PC-3 (cell line): ENCODE data around the gene KISS1. TPM values are rescaled to one million over a fixed set of nuclear protein-coding genes. Genes with fewer than 3 reads are reported as not detected.

Experiments
- ATAC-seq: fragments of 200-7000 bp; cut with Tn5 transposase; 2 replicates; pipeline ENCODE4 v1.9.1; 2020; ENCODE audit warnings: mild to moderate bottlenecking, moderate library complexity
- BruUV-seq: library from RNA; stranded (reverse); fragments of 400-500 nt; replicated peaks from 2 replicates; lab custom pipeline; 2021; lab: Mats Ljungman, UMichigan
- CTCF ChIA-PET: fragments of 300-600 bp; sonication (Branson Sonifier 250); formaldehyde crosslinking; loops from one replicate; lab custom pipeline; 2022; ENCODE audit warnings: antibody characterized with exemption; lab: Charles Lee
- POLR2A ChIA-PET: fragments of 300-600 bp; sonication (Branson Sonifier 250); formaldehyde crosslinking; loops from one replicate; lab custom pipeline; 2022; ENCODE audit warnings: antibody characterized with exemption; ENCODE audit not compliant: unreplicated experiment; lab: Charles Lee
- DNase-seq: peaks from one replicate; pipeline ENCODE4 v3.0.0-alpha.2; 2015
- H2AFZ ChIP-seq: fragments of 300-600 bp; sonication (generic); 2 replicates; pipeline ENCODE4 v1.6.0; 2016; ENCODE audit warnings: antibody characterized with exemption, low read length
- H3F3A ChIP-seq: fragments of 300-600 bp; sonication (generic); one replicate; pipeline ENCODE4 v1.6.0; 2017; ENCODE audit warnings: antibody characterized with exemption, low read length, control low read depth, mild to moderate bottlenecking; ENCODE audit not compliant: unreplicated experiment
- H3K27ac ChIP-seq: fragments of 300-600 bp; sonication (generic); 2 replicates; pipeline ENCODE4 v1.5.1; 2016; ENCODE audit warnings: mild to moderate bottlenecking, low read length
- H3K27me3 ChIP-seq: fragments of 300-600 bp; sonication (generic); 2 replicates; pipeline ENCODE4 v1.6.1; 2016; ENCODE audit warnings: low read length, mixed read lengths
- H3K36me3 ChIP-seq: fragments of 300-600 bp; sonication (generic); 2 replicates; pipeline ENCODE4 v1.6.1; 2016; ENCODE audit warnings: low read depth, mixed run types, low read length, mixed read lengths
- H3K4me1 ChIP-seq: fragments of 300-600 bp; sonication (generic); 2 replicates; pipeline ENCODE4 v1.5.1; 2016; ENCODE audit warnings: low read length; ENCODE audit not compliant: insufficient read depth
- H3K4me2 ChIP-seq: fragments of 300-600 bp; sonication (generic); 2 replicates; pipeline ENCODE4 v1.6.0; 2016; ENCODE audit warnings: low read length
- H3K4me3 ChIP-seq: fragments of 300-600 bp; sonication (generic); 2 replicates; pipeline ENCODE4 v1.5.1; 2016; ENCODE audit warnings: mild to moderate bottlenecking, low read length, mixed read lengths
- H3K79me2 ChIP-seq: fragments of 300-600 bp; sonication (generic); 2 replicates; pipeline ENCODE4 v1.6.1; 2017; ENCODE audit warnings: low read length, mixed read lengths
- H3K9ac ChIP-seq: fragments of 300-600 bp; sonication (generic); 2 replicates; pipeline ENCODE4 v1.6.0; 2016; ENCODE audit warnings: mild to moderate bottlenecking, low read length
- H3K9me2 ChIP-seq: fragments of 300-600 bp; sonication (generic); replicated peaks from 2 replicates; pipeline ENCODE4 v1.6.1; 2016; ENCODE audit warnings: mixed run types, low read length, mixed read lengths
- H3K9me3 ChIP-seq: fragments of 300-600 bp; sonication (generic); 2 replicates; pipeline ENCODE4 v1.6.1; 2016; ENCODE audit warnings: low read length, mixed read lengths
- H4K20me1 ChIP-seq: fragments of 300-600 bp; sonication (generic); 2 replicates; pipeline ENCODE4 v1.6.1; 2016; ENCODE audit warnings: low read length, mixed read lengths
- EZH2 ChIP-seq: fragments of 300-600 bp; sonication (generic); IDR thresholded peaks from one replicate; pipeline ENCODE4 v1.6.1; 2017; ENCODE audit warnings: antibody characterized with exemption, mild to moderate bottlenecking, low read length; ENCODE audit not compliant: unreplicated experiment
- EZH2phosphoT487 ChIP-seq: fragments of 300-600 bp; sonication (generic); IDR thresholded peaks from 2 replicates; pipeline ENCODE4 v1.6.1; 2018; ENCODE audit warnings: mild to moderate bottlenecking, antibody characterized with exemption, low read length, borderline replicate concordance
- intact Hi-C: fragments of 100-400 bp; cut with micrococcal nuclease; formaldehyde crosslinking; loops from 2 replicates; pipeline ENCODE4 v1.9.0; 2023
- total RNA-seq: library from RNA; depleted of rRNA; stranded (reverse); fragments of >200 nt; gene quantifications from 2 replicates; pipeline ENCODE4 v1.2.3, GENCODE V29; 2014
- TF ChIP-seq, protein P1 (sequence below): fragments of 300-600 bp; sonication (generic); conservative IDR thresholded peaks from 2 replicates; pipeline ENCODE4 v1.5.1; 2017; ENCODE audit warnings: antibody characterized with exemption, low read depth, mild to moderate bottlenecking, low read length

The KISS1 gene
- total RNA-seq, 1 experiment from 2014 or later: 12.3 TPM

DNA sequence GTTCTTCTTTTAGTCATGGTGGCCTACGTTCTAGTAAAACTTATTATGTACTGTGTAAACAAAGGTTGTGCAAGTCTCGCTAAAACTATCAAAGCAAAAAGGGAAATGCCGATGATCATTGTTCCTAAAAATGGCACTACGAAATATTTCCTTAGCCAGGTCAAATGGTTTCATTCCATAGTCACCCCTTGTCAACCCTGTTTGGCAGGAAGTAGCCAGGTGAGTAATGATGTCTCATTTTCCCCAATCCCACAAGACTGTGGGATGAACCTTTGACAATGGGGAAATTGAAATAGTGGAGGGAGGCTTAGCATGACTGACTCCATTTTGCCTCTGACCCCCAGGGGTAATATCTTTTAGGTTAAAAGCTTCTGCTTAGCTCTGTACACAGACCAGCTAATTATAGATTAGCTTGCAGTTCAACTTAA lies 24.5 kb downstream of the KISS1 start:
- peaks cover 24% of the 10 kb centered on the region for H3K36me3 ChIP-seq
- 0 out of 2 replicates have a peak overlapping the region, but pooled peaks have one; percentile 8 for H3K4me3 ChIP-seq
- DNase-seq (peak; percentile 100), ATAC-seq (peak; percentile 91)
- CTCF ChIA-PET: interaction anchor here (0.6 to 1.3 kb wide), 2 partner anchors 9 to 357 kb away, joined by 3 read pairs; no protein-coding TSS in a partner anchor
- peak overlapping the region; percentile 72 for H3K9ac ChIP-seq
- H3K4me2 ChIP-seq: peak overlapping the region; percentile 48
- POLR2A ChIA-PET: interaction anchor here (0.6 to 1.0 kb wide), 2 partner anchors 27 to 762 kb away, joined by 3 to 5 read pairs; no protein-coding TSS in a partner anchor
- peaks cover 59% of the 10 kb centered on the region for H3K4me1 ChIP-seq
- H3K27me3 ChIP-seq: no peaks in the 10 kb centered on the region
- H3K9me3 ChIP-seq: peaks cover 23% of the 10 kb centered on the region
- H3K9me2 ChIP-seq: no peaks in the 10 kb centered on the region
- H3K27ac ChIP-seq: peak overlapping the region; percentile 96
- no peaks in the 10 kb centered on the region for H3F3A ChIP-seq
- TF ChIP-seq, protein P1, sequence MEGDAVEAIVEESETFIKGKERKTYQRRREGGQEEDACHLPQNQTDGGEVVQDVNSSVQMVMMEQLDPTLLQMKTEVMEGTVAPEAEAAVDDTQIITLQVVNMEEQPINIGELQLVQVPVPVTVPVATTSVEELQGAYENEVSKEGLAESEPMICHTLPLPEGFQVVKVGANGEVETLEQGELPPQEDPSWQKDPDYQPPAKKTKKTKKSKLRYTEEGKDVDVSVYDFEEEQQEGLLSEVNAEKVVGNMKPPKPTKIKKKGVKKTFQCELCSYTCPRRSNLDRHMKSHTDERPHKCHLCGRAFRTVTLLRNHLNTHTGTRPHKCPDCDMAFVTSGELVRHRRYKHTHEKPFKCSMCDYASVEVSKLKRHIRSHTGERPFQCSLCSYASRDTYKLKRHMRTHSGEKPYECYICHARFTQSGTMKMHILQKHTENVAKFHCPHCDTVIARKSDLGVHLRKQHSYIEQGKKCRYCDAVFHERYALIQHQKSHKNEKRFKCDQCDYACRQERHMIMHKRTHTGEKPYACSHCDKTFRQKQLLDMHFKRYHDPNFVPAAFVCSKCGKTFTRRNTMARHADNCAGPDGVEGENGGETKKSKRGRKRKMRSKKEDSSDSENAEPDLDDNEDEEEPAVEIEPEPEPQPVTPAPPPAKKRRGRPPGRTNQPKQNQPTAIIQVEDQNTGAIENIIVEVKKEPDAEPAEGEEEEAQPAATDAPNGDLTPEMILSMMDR: no peak
- no peak for TF ChIP-seq EZH2
- TF ChIP-seq EZH2phosphoT487: no peak
- no peak overlapping the region for H2AFZ ChIP-seq
- H4K20me1 ChIP-seq: no peaks in the 10 kb centered on the region
- peaks cover 23% of the 10 kb centered on the region for H3K79me2 ChIP-seq
- intact Hi-C loops: loop anchor here (1.0 to 2.0 kb wide), 2 partner anchors 27 to 42 kb away; no protein-coding TSS in a partner anchor
- BruUV-seq: no TSS peak

- Histone ChIP-seq H3K4me1 (peaks cover 48% of the 10 kb centered on the region), H4K20me1 (no peaks in the 10 kb centered on the region), H3K9me2 (no peaks in the 10 kb centered on the region), H2AFZ (no peak overlapping the region), H3K9me3 (peaks cover 23% of the 10 kb centered on the region), H3K27ac (peak overlapping the region; percentile 96), H3K27me3 (no peaks in the 10 kb centered on the region), H3K36me3 (peaks cover 24% of the 10 kb centered on the region), H3K4me2 (no peak overlapping the region), H3K79me2 (peaks cover 11% of the 10 kb centered on the region), H3F3A (no peaks in the 10 kb centered on the region), H3K4me3 (peak overlapping the region; percentile 4; the same call in 1 of the 2 replicates), H3K9ac (peak overlapping the region; percentile 65)
- no TSS peak for BruUV-seq
- POLR2A ChIA-PET: no interaction called here
- ATAC-seq (no peak), DNase-seq (no peak)
- intact Hi-C loops: loop anchor here (1.0 to 2.0 kb wide), 2 partner anchors 28 to 41 kb away; no protein-coding TSS in a partner anchor
- CTCF ChIA-PET: interaction anchor here (1.3 kb wide), 1 partner anchor 8 kb away, joined by 3 read pairs; no protein-coding TSS in a partner anchor
- TF ChIP-seq EZH2phosphoT487 (no peak), EZH2 (no peak)
- TF ChIP-seq, protein P1: no peak
These were observed 25.7 kb downstream of the KISS1 start for GRCh38 chr1:204170494-204171155.
